Limb (tissue), 2 donors: ENCODE results near the gene BIN1.

ENCODE experiments used
- DNase-seq, 2 donors: peaks; one replicate each; pipeline ENCODE4 v3.0.0-alpha.2; 2016; ENCODE audit errors: extremely low spot score in 2 of 2

BIN1 gene

DNA sequence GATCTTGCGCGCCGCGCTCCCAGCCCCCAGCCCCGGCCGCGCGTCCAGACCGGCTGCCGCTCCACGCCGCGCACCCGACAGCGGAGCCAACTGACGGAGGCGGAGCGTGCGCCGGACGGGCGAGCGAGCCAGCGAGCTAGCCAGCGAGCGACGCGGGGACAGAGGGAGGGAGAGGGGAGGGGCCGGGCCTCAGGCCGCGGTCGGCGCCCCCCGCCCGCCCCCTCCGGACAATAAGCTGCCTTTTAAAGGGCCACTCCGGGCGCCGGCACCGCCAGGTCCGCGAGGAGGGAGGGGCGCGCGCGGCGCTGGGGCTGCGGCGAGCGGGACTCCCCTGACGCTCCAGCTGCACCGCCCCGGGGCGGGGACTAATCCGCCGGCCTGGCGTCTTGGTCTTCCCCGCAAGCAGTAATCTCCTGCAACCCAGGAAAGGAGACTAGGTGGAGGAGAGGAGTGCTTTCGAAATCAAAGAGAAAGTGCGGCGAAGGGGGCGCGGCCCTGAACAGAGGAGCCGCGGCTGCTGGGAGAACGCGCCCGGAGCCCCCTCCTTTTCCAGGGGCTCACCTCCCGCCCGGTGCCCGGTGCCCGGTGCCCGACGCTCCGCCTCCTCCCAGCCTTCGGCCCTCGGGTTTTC lies at the start of gene BIN1:
BIN1 (minus strand) TSS at position 164 of the 631 bp plus-strand sequence. CDS start 211 bp downstream, outside the sequence.
- peak; percentile 69 to 89 for DNase-seq

DNA sequence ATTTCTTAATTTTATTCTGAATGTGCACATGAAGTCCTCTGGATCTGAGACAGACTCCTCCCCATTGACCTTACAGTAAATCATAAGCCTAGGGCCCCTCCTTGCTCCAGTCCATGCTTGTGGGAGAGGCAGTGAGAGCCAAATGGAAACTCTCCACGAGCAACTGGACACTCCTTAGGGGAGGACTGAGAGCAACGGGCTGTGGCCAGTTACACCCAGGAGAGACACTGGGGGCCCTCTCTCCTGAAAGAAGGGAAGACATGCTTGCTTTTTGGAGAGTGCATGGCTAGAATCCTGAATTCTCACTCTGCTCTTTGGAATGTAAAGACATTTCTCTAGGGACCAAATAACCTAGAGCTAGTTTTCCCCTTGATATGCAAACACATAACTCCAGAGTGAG lies 49.0 kb upstream of the BIN1 start:
- no peak for DNase-seq

GRCh38 chr2:127155028-127155581 lies 48.2 kb upstream of the BIN1 start:
- peak in 1 of 2 donors; percentile 69 for DNase-seq

- no peak for DNase-seq
Observed at GRCh38 chr2:127154396-127154795, 47.4 kb upstream of the BIN1 start.

DNA sequence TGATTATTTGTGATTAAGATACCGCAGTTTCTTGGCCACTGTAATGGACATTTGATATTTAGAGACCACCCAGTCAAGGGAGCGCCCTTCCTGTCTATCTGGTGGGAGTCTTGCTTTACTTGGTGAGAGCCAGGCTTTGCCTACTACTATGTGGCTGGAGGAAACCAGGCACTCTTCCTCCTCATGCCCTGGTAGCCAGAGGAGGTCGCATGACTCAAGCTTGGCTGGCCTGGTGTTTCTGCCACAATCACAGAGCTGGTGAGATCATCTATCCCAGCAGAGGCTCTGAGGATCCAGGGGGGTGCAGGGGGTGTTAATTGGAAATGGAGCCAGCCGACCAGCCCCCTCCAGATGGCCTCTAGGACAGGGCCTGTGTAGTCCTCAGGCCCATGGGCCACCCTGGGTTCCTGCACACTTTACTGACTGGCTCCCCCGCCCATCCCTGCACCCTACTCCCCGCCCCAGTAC lies 46.8 kb upstream of the BIN1 start:
- DNase-seq = no peak

DNA sequence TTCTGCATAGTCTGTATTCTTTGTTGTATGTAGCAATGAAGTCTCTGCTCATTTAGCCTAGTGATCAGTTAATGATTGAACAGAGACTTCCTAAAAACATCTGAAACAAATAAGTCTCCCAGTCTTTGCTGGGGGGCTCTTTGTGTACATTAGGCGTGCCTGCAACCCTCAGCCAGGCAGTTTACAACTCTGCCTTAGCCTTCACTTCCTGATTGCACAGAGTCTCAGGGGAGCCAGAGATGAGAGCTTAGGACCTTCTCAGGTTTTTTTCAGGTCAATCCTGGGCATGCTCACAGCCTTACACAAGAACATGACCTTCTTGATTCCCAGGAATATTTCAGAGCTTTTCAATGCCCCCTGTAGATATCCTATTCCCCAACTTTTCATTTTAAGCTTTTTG lies 44.0 kb upstream of the BIN1 start:
- no peak for DNase-seq

DNA sequence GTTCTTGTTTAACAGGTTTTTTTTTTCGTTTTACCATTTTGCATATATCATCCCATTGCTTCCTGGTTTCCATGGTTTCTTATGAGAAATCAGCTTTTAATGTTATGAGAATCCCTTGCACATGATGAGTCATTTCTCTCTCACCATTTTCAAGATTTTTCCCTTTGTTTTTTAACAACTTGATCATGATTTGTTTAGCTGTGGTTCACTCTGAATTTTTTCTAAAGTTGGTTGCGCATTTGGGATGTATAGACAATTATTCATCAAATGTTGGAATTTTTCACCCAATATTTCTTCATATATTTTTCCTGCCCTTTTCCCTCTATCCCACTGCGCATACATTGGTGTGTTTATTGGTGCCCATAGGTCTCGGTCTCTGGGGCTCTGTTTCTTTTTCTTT lies 42.4 kb upstream of the BIN1 start:
- DNase-seq = no peak

- no peak for DNase-seq
Observed at GRCh38 chr2:127146820-127147502, 40.0 kb upstream of the BIN1 start.

- DNase-seq = no peak
Observed at GRCh38 chr2:127146071-127146725, 39.2 kb upstream of the BIN1 start.

GRCh38 chr2:127145280-127145895 lies 38.4 kb upstream of the BIN1 start:
- DNase-seq = no peak

DNA sequence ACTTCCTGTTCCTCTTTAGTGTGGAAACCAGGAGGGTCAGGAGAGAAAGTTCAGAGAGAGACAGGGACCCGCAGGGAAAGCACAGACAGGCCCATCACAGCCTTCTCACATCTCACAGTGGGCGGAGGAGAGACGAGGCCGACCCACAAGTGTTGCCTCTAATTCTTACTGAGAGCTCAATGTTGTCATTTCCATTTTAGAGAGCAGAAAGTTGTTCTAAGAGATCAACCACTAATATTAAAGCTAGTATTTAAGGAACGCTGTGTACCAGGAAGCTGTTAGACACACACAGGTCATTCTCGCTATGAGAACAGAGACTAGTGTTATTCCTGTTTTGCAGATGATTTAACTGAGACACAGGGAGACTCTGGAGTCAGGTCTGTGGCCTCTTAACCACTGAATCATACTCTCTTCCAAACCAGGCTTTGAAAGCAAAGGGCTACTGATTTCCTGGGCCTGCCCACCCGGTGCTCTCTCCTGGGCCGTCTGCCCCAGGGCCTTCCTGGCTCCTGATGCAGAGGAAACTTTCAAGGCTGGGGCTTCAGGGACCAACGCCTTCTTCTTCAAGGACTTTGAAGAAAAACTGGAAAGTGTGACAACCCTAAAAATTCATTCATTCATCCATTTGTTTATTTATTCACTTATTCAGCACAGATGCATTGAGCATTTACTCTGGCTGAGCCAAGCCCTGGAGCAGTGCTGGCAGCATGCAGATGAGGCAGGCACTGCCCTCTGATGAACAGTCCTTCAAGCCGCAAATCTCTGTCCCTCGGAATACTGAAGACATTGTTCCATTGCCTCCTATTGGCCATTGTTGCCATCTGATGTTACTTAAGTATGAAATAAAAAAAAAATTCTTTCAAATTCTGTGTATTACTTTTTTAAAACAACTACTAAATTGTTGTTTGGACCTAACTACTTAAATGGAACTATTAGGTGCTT lies 37.2 kb upstream of the BIN1 start:
- DNase-seq = no peak

- no peak for DNase-seq
Observed at GRCh38 chr2:127142663-127143630, 36.0 kb upstream of the BIN1 start.

GRCh38 chr2:127140538-127140937 lies 33.6 kb upstream of the BIN1 start:
- DNase-seq = no peak

DNA sequence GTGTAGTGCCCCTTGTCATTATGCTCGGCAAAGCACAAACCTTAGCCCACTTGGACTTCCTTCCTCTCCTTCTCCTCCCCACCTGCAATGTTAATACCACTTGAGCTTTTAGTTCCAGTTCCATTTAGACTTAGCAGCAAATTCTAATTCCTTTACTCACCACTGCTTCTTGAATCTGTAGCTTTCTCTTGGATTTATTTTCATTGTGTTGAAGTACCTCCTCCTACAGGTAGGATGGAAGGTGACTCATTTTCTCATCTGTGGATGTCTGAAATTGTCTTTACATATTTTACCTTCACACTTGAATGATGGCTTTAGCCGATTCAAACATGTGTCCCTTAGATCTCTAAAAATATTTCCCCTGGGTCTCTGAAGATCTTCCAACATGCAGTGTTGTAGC lies 32.8 kb upstream of the BIN1 start:
- no peak for DNase-seq

DNA sequence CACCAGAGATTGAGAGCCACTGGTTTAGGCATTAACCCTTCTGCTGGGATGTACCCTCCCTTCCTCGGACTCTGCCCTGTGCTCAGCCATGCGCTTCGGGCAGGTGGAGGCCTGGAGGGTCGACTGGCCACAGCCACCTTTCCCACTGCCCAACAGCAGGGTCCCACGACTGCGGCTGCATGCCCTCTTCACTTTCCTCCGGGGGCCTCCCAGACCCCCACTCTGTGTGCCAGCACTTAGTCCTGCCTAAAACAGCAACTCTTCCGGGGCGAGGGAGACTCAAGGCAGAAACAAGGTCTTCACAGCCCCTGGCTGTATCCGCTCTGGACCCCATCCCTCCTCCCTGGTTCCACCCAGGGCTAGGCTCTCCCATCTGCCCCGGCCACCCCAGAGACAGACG lies 31.3 kb upstream of the BIN1 start:
- DNase-seq = no peak

GRCh38 chr2:127137741-127138140 lies 30.8 kb upstream of the BIN1 start:
- no peak for DNase-seq

GRCh38 chr2:127137225-127137624 lies 30.3 kb upstream of the BIN1 start:
- DNase-seq = no peak

- no peak for DNase-seq
Observed at GRCh38 chr2:127134833-127135830, 28.2 kb upstream of the BIN1 start.
